ENCODE measurements around the gene CASP5.

- TF ChIP-seq CTCF (IDR thresholded peaks at IDR 0.05; ENCODE audit: low read length) (no peak), EZH2 (IDR thresholded peaks at IDR 0.05; ENCODE audit: borderline replicate concordance, low read length) (no peak)
These were observed 22.8 kb upstream of the CASP5 start for GRCh38 chr11:105045676-105046296.
